CD4-positive, CD25-positive, alpha-beta regulatory T cell (primary cell): Measurements from ENCODE around the gene AATK. TPM values are rescaled to one million over a fixed set of nuclear protein-coding genes. Genes with fewer than 3 reads are reported as not detected.

ENCODE experiments used
- ATAC-seq, 2 donors: fragments of 150-1000 bp; cut with Tn5 transposase; one replicate each; pipeline ENCODE4 v1.10.0; 2021; ENCODE audit warnings: low read depth in 2 of 2, moderate number of reproducible peaks in 2 of 2, moderate library complexity in 1 of 2
- DNase-seq, 3 donors: peaks; one replicate each; pipeline versions ENCODE4 v3.0.0 to v3.0.0-alpha.2; 2012 to 2022; ENCODE audit warnings: mixed read lengths in 1 of 3
- H3K27ac ChIP-seq: one replicate; pipeline ENCODE4 v1.7.0; 2013; ENCODE audit warnings: mild to moderate bottlenecking, low read length; ENCODE audit not compliant: insufficient read depth, poor library complexity, severe bottlenecking
- H3K27me3 ChIP-seq: one replicate; pipeline ENCODE4 v1.7.0; 2013; ENCODE audit warnings: low read length; ENCODE audit not compliant: control insufficient read depth, insufficient read depth
- H3K36me3 ChIP-seq: one replicate; pipeline ENCODE4 v1.7.0; 2013; ENCODE audit warnings: mild to moderate bottlenecking, low read length, moderate library complexity; ENCODE audit not compliant: control insufficient read depth, insufficient read depth
- H3K4me1 ChIP-seq: 2 replicates; pipeline ENCODE4 v1.7.0; 2013; ENCODE audit warnings: mild to moderate bottlenecking, low read length; ENCODE audit not compliant: insufficient read depth, control insufficient read depth, poor library complexity, severe bottlenecking
- H3K4me3 ChIP-seq: one replicate; pipeline ENCODE4 v1.7.0; 2013; ENCODE audit warnings: low read depth, mild to moderate bottlenecking, low read length, moderate library complexity
- H3K9me3 ChIP-seq, 2 experiments: 1 replicate in 1 of 2; 2 replicates in 1 of 2; pipeline ENCODE4 v1.7.0; 2013; ENCODE audit warnings: low read length in 2 of 2, mild to moderate bottlenecking in 1 of 2, moderate library complexity in 1 of 2; ENCODE audit not compliant: control insufficient read depth in 2 of 2
- H3K27ac Mint-ChIP-seq, 3 donors: one replicate each; pipeline ENCODE4 v1.8.0; 2020 to 2022; ENCODE audit warnings: mild to moderate bottlenecking in 3 of 3, mixed read lengths in 3 of 3, moderate library complexity in 2 of 3
- H3K27me3 Mint-ChIP-seq: one replicate; pipeline ENCODE4 v1.8.0; 2022; ENCODE audit warnings: mild to moderate bottlenecking, mixed read lengths
- H3K36me3 Mint-ChIP-seq: one replicate; pipeline ENCODE4 v1.8.0; 2020; ENCODE audit warnings: mixed read lengths
- H3K4me1 Mint-ChIP-seq, 4 donors: one replicate each; pipeline ENCODE4 v1.8.0; 2020 to 2022; ENCODE audit warnings: mixed read lengths in 4 of 4, mild to moderate bottlenecking in 1 of 4
- H3K4me3 Mint-ChIP-seq, 4 donors: one replicate each; pipeline ENCODE4 v1.8.0; 2020 to 2022; ENCODE audit warnings: mild to moderate bottlenecking in 4 of 4, mixed read lengths in 4 of 4, moderate library complexity in 3 of 4
- H3K9me3 Mint-ChIP-seq, 7 donors: one replicate each; pipeline ENCODE4 v1.8.0; 2020 to 2022; ENCODE audit warnings: mixed read lengths in 7 of 7, mild to moderate bottlenecking in 3 of 7, moderate library complexity in 2 of 7
- polyA plus RNA-seq, 4 donors: library from polyadenylated mRNA; unstranded; fragments of 300-500 nt; fragmentation: Illumina TruSeq; gene quantifications; one replicate each; pipeline ENCODE4 v1.2.3, GENCODE V29; 2021
- total RNA-seq: library from RNA; stranded (reverse); gene quantifications from one replicate; pipeline ENCODE4 v1.2.3, GENCODE V29; 2022

The AATK gene
- total and polyA plus RNA-seq, 5 donors from 2014 or later: 0.03 to 0.26 (median 0.16) TPM; not detected in 2

- Histone ChIP-seq H3K4me1 (no peaks in the 10 kb centered on the region), H3K27me3 (no peaks in the 10 kb centered on the region), H3K27ac (no peak overlapping the region), H3K4me3 (no peak overlapping the region), H3K36me3 (no peaks in the 10 kb centered on the region), H3K9me3 (no peaks in the 10 kb centered on the region)
- Mint-ChIP-seq H3K4me3 (no peak overlapping the region), H3K36me3 (no peaks in the 10 kb centered on the region), H3K27me3 (no peaks in the 10 kb centered on the region), H3K4me1 (peaks cover 0 to 4% (median 0%) of the 10 kb centered on the region in 4 donors), H3K9me3 (no peaks in the 10 kb centered on the region), H3K27ac (no peak overlapping the region)
- no peak for ATAC-seq
- DNase-seq: no peak
Measured at GRCh38 chr17:81184555-81184954, 18.5 kb upstream of the AATK start.

GRCh38 chr17:81183807-81184206, 17.8 kb upstream of the AATK start:
- DNase-seq (no peak), ATAC-seq (no peak)
- Mint-ChIP-seq H3K4me3 (no peak overlapping the region), H3K4me1 (peaks cover 0 to 4% (median 0%) of the 10 kb centered on the region in 4 donors), H3K27ac (no peak overlapping the region), H3K9me3 (no peaks in the 10 kb centered on the region), H3K36me3 (no peaks in the 10 kb centered on the region), H3K27me3 (no peaks in the 10 kb centered on the region)
- no peaks in the 10 kb centered on the region for H3K27me3 ChIP-seq
- no peaks in the 10 kb centered on the region for H3K9me3 ChIP-seq
- H3K4me3 ChIP-seq: no peak overlapping the region
- no peaks in the 10 kb centered on the region for H3K36me3 ChIP-seq
- no peaks in the 10 kb centered on the region for H3K4me1 ChIP-seq
- no peak overlapping the region for H3K27ac ChIP-seq

GRCh38 chr17:81183316-81183715, 17.3 kb upstream of the AATK start:
- DNase-seq (no peak), ATAC-seq (no peak)
- Histone ChIP-seq H3K4me3 (no peak overlapping the region), H3K27me3 (no peaks in the 10 kb centered on the region), H3K9me3 (no peaks in the 10 kb centered on the region), H3K4me1 (no peaks in the 10 kb centered on the region), H3K27ac (no peak overlapping the region), H3K36me3 (no peaks in the 10 kb centered on the region)
- no peak overlapping the region for H3K4me3 Mint-ChIP-seq
- H3K27me3 Mint-ChIP-seq: no peaks in the 10 kb centered on the region
- no peaks in the 10 kb centered on the region for H3K9me3 Mint-ChIP-seq
- peaks cover 0 to 4% (median 0%) of the 10 kb centered on the region in 4 donors for H3K4me1 Mint-ChIP-seq
- H3K36me3 Mint-ChIP-seq: no peaks in the 10 kb centered on the region
- no peak overlapping the region for H3K27ac Mint-ChIP-seq

- H3K9me3 ChIP-seq: no peaks in the 10 kb centered on the region
- no peaks in the 10 kb centered on the region for H3K27me3 Mint-ChIP-seq
Measured at GRCh38 chr17:81182596-81182995, 16.6 kb upstream of the AATK start.

GRCh38 chr17:81181811-81182185, 15.8 kb upstream of the AATK start:
- Mint-ChIP-seq H3K27me3 (no peaks in the 10 kb centered on the region), H3K36me3 (no peaks in the 10 kb centered on the region), H3K4me1 (peaks cover 0 to 4% (median 0%) of the 10 kb centered on the region in 4 donors), H3K4me3 (no peak overlapping the region), H3K9me3 (no peaks in the 10 kb centered on the region), H3K27ac (no peak overlapping the region)
- H3K4me3 ChIP-seq: no peak overlapping the region
- DNase-seq (no peak), ATAC-seq (no peak)
- H3K4me1 ChIP-seq: no peaks in the 10 kb centered on the region
- no peaks in the 10 kb centered on the region for H3K9me3 ChIP-seq
- H3K27ac ChIP-seq: no peak overlapping the region
- H3K36me3 ChIP-seq: no peaks in the 10 kb centered on the region
- no peaks in the 10 kb centered on the region for H3K27me3 ChIP-seq

More at GRCh38 chr17:81182596-81182995, 16.6 kb upstream of the AATK start:
- ATAC-seq (no peak), DNase-seq (no peak)
- H3K4me3 Mint-ChIP-seq: no peak overlapping the region
- no peaks in the 10 kb centered on the region for H3K36me3 ChIP-seq
- H3K9me3 Mint-ChIP-seq: no peaks in the 10 kb centered on the region
- H3K27ac Mint-ChIP-seq: no peak overlapping the region
- H3K4me1 ChIP-seq: no peaks in the 10 kb centered on the region
- no peaks in the 10 kb centered on the region for H3K36me3 Mint-ChIP-seq
- peaks cover 0 to 4% (median 0%) of the 10 kb centered on the region in 4 donors for H3K4me1 Mint-ChIP-seq
- no peak overlapping the region for H3K27ac ChIP-seq
- no peak overlapping the region for H3K4me3 ChIP-seq
- H3K27me3 ChIP-seq: no peaks in the 10 kb centered on the region

- DNase-seq (no peak), ATAC-seq (no peak)
- no peaks in the 10 kb centered on the region for H3K27me3 ChIP-seq
- no peaks in the 10 kb centered on the region for H3K9me3 Mint-ChIP-seq
- H3K4me3 Mint-ChIP-seq: no peak overlapping the region
- H3K27ac Mint-ChIP-seq: no peak overlapping the region
- no peaks in the 10 kb centered on the region for H3K36me3 Mint-ChIP-seq
- no peaks in the 10 kb centered on the region for H3K27me3 Mint-ChIP-seq
- H3K9me3 ChIP-seq: no peaks in the 10 kb centered on the region
- no peaks in the 10 kb centered on the region for H3K4me1 ChIP-seq
- H3K4me1 Mint-ChIP-seq: peaks cover 0 to 4% (median 0%) of the 10 kb centered on the region in 4 donors
- no peaks in the 10 kb centered on the region for H3K36me3 ChIP-seq
- H3K27ac ChIP-seq: no peak overlapping the region
- no peak overlapping the region for H3K4me3 ChIP-seq
Measured at GRCh38 chr17:81180836-81181810, 15.1 kb upstream of the AATK start.

GRCh38 chr17:81179861-81180260, 13.8 kb upstream of the AATK start:
- Mint-ChIP-seq H3K36me3 (no peaks in the 10 kb centered on the region), H3K27me3 (peaks cover 7% of the 10 kb centered on the region), H3K4me1 (peaks cover 0 to 4% (median 0%) of the 10 kb centered on the region in 4 donors), H3K27ac (no peak overlapping the region), H3K9me3 (peaks cover 0 to 4% (median 0%) of the 10 kb centered on the region in 7 donors), H3K4me3 (no peak overlapping the region)
- Histone ChIP-seq H3K4me1 (no peaks in the 10 kb centered on the region), H3K9me3 (no peaks in the 10 kb centered on the region), H3K27ac (no peak overlapping the region), H3K4me3 (no peak overlapping the region), H3K27me3 (no peaks in the 10 kb centered on the region), H3K36me3 (no peaks in the 10 kb centered on the region)
- DNase-seq: no peak
- no peak for ATAC-seq

- no peak overlapping the region for H3K27ac ChIP-seq
- Mint-ChIP-seq H3K9me3 (peaks cover 0 to 4% (median 0%) of the 10 kb centered on the region in 7 donors), H3K4me1 (peaks cover 0 to 4% (median 0%) of the 10 kb centered on the region in 4 donors), H3K36me3 (no peaks in the 10 kb centered on the region), H3K27ac (no peak overlapping the region), H3K4me3 (no peak overlapping the region), H3K27me3 (peaks cover 8% of the 10 kb centered on the region)
- ATAC-seq (no peak), DNase-seq (no peak)
- no peaks in the 10 kb centered on the region for H3K27me3 ChIP-seq
- no peaks in the 10 kb centered on the region for H3K4me1 ChIP-seq
- H3K36me3 ChIP-seq: no peaks in the 10 kb centered on the region
- H3K4me3 ChIP-seq: no peak overlapping the region
- H3K9me3 ChIP-seq: no peaks in the 10 kb centered on the region
Measured at GRCh38 chr17:81179220-81179619, 13.2 kb upstream of the AATK start.
